SK-N-SH (cell line): ENCODE measurements around the gene ARTN. TPM values are rescaled to one million over a fixed set of nuclear protein-coding genes. Genes with fewer than 3 reads are reported as not detected.

Experiments
- CTCF ChIA-PET: fragments of 300-600, 350-600 bp; formaldehyde crosslinking; extraction: SDS; loops from one replicate; lab custom pipeline; 2021; lab: Yijun Ruan, JAX
- POLR2A ChIA-PET: fragments of 350-600 bp; sonication (Branson Sonifier 250); formaldehyde crosslinking; extraction: SDS; loops from one replicate; lab custom pipeline; 2020; ENCODE audit warnings: antibody characterized with exemption, inconsistent platforms; lab: Yijun Ruan, JAX
- DNase-seq: peaks from one replicate; pipeline ENCODE4 v3.0.0; 2012
- H2AFZ ChIP-seq: fragments of 200-600 bp; sonication (generic); 2 replicates; pipeline ENCODE4 v1.8.1; 2016; ENCODE audit warnings: antibody characterized with exemption, mild to moderate bottlenecking, low read depth
- H3F3A ChIP-seq: fragments of 200-600 bp; sonication (generic); replicated peaks from 2 replicates; pipeline ENCODE3; 2016; ENCODE audit warnings: antibody characterized with exemption, mild to moderate bottlenecking; ENCODE audit not compliant: insufficient read depth
- H3K27ac ChIP-seq, 2 experiments: fragments of 200-500 bp in 1 of 2; fragments of 200-600 bp in 1 of 2; sonication (Bioruptor generic) in 1 of 2; sonication (generic), shearing (Covaris generic) in 1 of 2; 2 replicates each; pipeline versions ENCODE4 v1.5.1 to v1.6.1; 2014 to 2016; ENCODE audit warnings: low read depth in 2 of 2, inconsistent platforms in 1 of 2, low read length in 1 of 2, mild to moderate bottlenecking in 1 of 2, mixed read lengths in 1 of 2
- H3K27me3 ChIP-seq: fragments of 200-600 bp; sonication (generic), shearing (Covaris generic); 2 replicates; pipeline ENCODE4 v1.6.1; 2016; ENCODE audit warnings: mixed run types; ENCODE audit not compliant: insufficient read depth
- H3K36me3 ChIP-seq, 2 experiments: fragments of 200-500 bp in 1 of 2; fragments of 200-600 bp in 1 of 2; sonication (Bioruptor generic) in 1 of 2; sonication (generic) in 1 of 2; replicated peaks in 1 of 2; 2 replicates each; pipeline versions ENCODE3 to v1.5.1; 2014 to 2016; ENCODE audit warnings: low read length in 1 of 2, mild to moderate bottlenecking in 1 of 2; ENCODE audit not compliant: insufficient read depth in 2 of 2, control insufficient read depth in 1 of 2
- H3K4me1 ChIP-seq, 2 experiments: fragments of 200-500 bp in 1 of 2; fragments of 200-600 bp in 1 of 2; sonication (Bioruptor generic) in 1 of 2; sonication (generic), shearing (Covaris generic) in 1 of 2; 2 replicates each; pipeline versions ENCODE4 v1.5.1 to v1.6.1; 2014 to 2016; ENCODE audit warnings: low read depth in 1 of 2, low read length in 1 of 2, mixed run types in 1 of 2; ENCODE audit not compliant: insufficient read depth in 2 of 2, control insufficient read depth in 1 of 2
- H3K4me2 ChIP-seq: fragments of 200-600 bp; sonication (generic), shearing (Covaris generic); 2 replicates; pipeline ENCODE4 v1.6.1; 2017; ENCODE audit warnings: mixed run types
- H3K4me3 ChIP-seq, 2 experiments: fragments of 200-500 bp in 1 of 2; fragments of 200-600 bp in 1 of 2; sonication (Bioruptor generic) in 1 of 2; sonication (generic), shearing (Covaris generic) in 1 of 2; 2 replicates each; pipeline versions ENCODE4 v1.5.1 to v1.8.1; 2014 to 2016; ENCODE audit warnings: low read depth in 2 of 2, inconsistent platforms in 1 of 2, low read length in 1 of 2, mild to moderate bottlenecking in 1 of 2, mixed read lengths in 1 of 2, moderate library complexity in 1 of 2
- H3K79me2 ChIP-seq: fragments of 200-600 bp; sonication (generic); 2 replicates; pipeline ENCODE4 v1.8.1; 2017; ENCODE audit warnings: mild to moderate bottlenecking; ENCODE audit not compliant: insufficient read depth
- H3K9ac ChIP-seq: fragments of 200-600 bp; sonication (generic); 2 replicates; pipeline ENCODE4 v1.6.1; 2017; ENCODE audit warnings: mixed run types
- H3K9me2 ChIP-seq: fragments of 200-600 bp; sonication (generic); 2 replicates; pipeline ENCODE4 v1.6.1; 2017; ENCODE audit warnings: mixed run types
- H3K9me3 ChIP-seq: fragments of 200-600 bp; sonication (generic); 2 replicates; pipeline ENCODE4 v1.6.1; 2017; ENCODE audit warnings: mixed run types, mild to moderate bottlenecking, moderate library complexity
- H4K20me1 ChIP-seq: fragments of 200-600 bp; sonication (generic); 2 replicates; pipeline ENCODE4 v1.6.1; 2017; ENCODE audit warnings: mild to moderate bottlenecking, mixed run types; ENCODE audit not compliant: insufficient read depth
- CHD2 ChIP-seq: fragments of 150-350 bp; IDR thresholded peaks from 2 replicates; pipeline ENCODE4 v1.6.1; 2018; ENCODE audit warnings: low read length; ENCODE audit not compliant: partially characterized antibody
- ELF1 ChIP-seq: IDR thresholded peaks from 2 replicates; pipeline ENCODE4 v1.4.0; 2012
- EP300 ChIP-seq, 2 experiments: IDR thresholded peaks; 2 replicates each; pipeline versions ENCODE4 v1.4.0 to v1.6.1; 2012; ENCODE audit warnings: borderline replicate concordance in 1 of 2, low read depth in 1 of 2, low read length in 1 of 2
- FOXJ3 ChIP-seq: sonication (generic); formaldehyde crosslinking; IDR thresholded peaks from 2 replicates; pipeline ENCODE4 v1.5.1; 2020; ENCODE audit warnings: mild to moderate bottlenecking, missing genetic modification reagents
- FOXM1 ChIP-seq: IDR thresholded peaks from 2 replicates; pipeline ENCODE4 v1.4.0; 2012; ENCODE audit warnings: low read depth, mild to moderate bottlenecking
- GATA2 ChIP-seq: sonication (generic); formaldehyde crosslinking; IDR thresholded peaks from 2 replicates; pipeline ENCODE4 v1.5.0; 2020; ENCODE audit warnings: mild to moderate bottlenecking, missing genetic modification reagents
- JUND ChIP-seq: IDR thresholded peaks from 2 replicates; pipeline ENCODE4 v1.4.0; 2012
- MXI1 ChIP-seq: IDR thresholded peaks from 2 replicates; pipeline ENCODE4 v1.6.1; 2012; ENCODE audit warnings: mild to moderate bottlenecking, low read depth, low read length, improper control_type of control experiment
- NFIC ChIP-seq: IDR thresholded peaks from 2 replicates; pipeline ENCODE4 v1.4.0; 2012; ENCODE audit warnings: borderline replicate concordance
- NRF1 ChIP-seq: IDR thresholded peaks from 2 replicates; pipeline ENCODE4 v1.6.1; 2012; ENCODE audit warnings: low read depth, mild to moderate bottlenecking, low read length
- RAD21 ChIP-seq: IDR thresholded peaks from 2 replicates; pipeline ENCODE4 v1.6.1; 2012; ENCODE audit warnings: mild to moderate bottlenecking, low read length
- RFX5 ChIP-seq: IDR thresholded peaks from 2 replicates; pipeline ENCODE4 v1.6.1; 2012; ENCODE audit warnings: mild to moderate bottlenecking, improper control_type of control experiment, low read length
- RXRA ChIP-seq: IDR thresholded peaks from 2 replicates; pipeline ENCODE4 v1.4.0; 2012; ENCODE audit warnings: low read depth, mild to moderate bottlenecking, borderline replicate concordance
- TAF1 ChIP-seq: IDR thresholded peaks from 2 replicates; pipeline ENCODE4 v1.6.1; 2012; ENCODE audit warnings: low read depth, mild to moderate bottlenecking, low read length, moderate library complexity, borderline replicate concordance
- TEAD4 ChIP-seq: IDR thresholded peaks from 2 replicates; pipeline ENCODE4 v1.4.0; 2012; ENCODE audit warnings: mild to moderate bottlenecking, borderline replicate concordance; ENCODE audit not compliant: insufficient read depth
- YY1 ChIP-seq: IDR thresholded peaks from 2 replicates; pipeline ENCODE4 v1.4.0; 2012; ENCODE audit warnings: low read depth, mild to moderate bottlenecking
- WGBS: methylation state at CpG from one replicate; pipeline ENCODE4 v1.1.6; 2017; ENCODE audit warnings: low lambda C conversion rate; 5-methylcytosine and 5-hydroxymethylcytosine counted together
- polyA plus RNA-seq, 3 experiments: library from polyadenylated mRNA; depleted of rRNA; stranded (reverse); fragments of >200 nt; gene quantifications; 2 replicates each; pipeline ENCODE4 v1.2.3, GENCODE V29; 2012
- TF ChIP-seq, protein P1 (sequence below): IDR thresholded peaks from 2 replicates; pipeline ENCODE4 v1.4.0; 2012; ENCODE audit warnings: low read depth, borderline replicate concordance
- TF ChIP-seq, protein P2 (sequence below): fragments of 150-350 bp; IDR thresholded peaks from 2 replicates; pipeline ENCODE4 v1.6.1; 2017; ENCODE audit warnings: antibody characterized with exemption, low read length, low read depth, borderline replicate concordance
- TF ChIP-seq, protein P3 (sequence below): IDR thresholded peaks from 2 replicates; pipeline ENCODE4 v1.6.1; 2012; ENCODE audit warnings: mild to moderate bottlenecking, low read depth, low read length, moderate library complexity
- TF ChIP-seq, protein P4 (sequence below): IDR thresholded peaks from 2 replicates; pipeline ENCODE4 v1.4.0; 2012; ENCODE audit warnings: low read depth
- TF ChIP-seq, protein P5 (sequence below): fragments of 200-600 bp; sonication (generic); IDR thresholded peaks from 2 replicates; pipeline ENCODE4 v1.6.1; 2017; ENCODE audit warnings: antibody characterized with exemption, mild to moderate bottlenecking, moderate library complexity

Gene ARTN
- polyA plus RNA-seq, 1 of the 3 experiments (the other 2 are of a cell fraction), result 0.69 TPM

DNA sequence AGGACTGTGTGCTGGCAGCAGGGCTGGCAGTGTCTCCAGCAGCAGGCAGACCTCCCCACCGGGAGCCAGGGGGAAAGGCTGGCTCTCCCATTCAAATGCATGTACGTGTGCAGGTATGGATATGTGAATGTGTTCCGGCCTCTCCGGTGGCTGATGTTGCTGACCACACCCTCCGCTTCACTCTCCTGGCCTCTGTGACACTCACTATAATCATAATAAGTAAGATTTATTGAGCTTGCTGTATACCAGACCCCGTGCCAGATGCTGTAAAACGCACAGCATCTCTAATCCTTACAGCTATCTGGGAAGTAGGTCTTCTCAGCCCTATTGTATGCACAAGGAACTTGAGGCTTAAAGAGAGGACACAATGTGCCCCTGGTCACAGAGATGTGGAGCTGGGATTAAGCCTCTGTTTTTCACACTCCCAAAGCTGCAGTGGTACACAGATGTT lies 20.5 kb upstream of the ARTN start:
- no peak overlapping the region for H2AFZ ChIP-seq
- ChIA-PET POLR2A (interaction anchor here (0.6 to 1.9 kb wide), 5 partner anchors 13 to 247 kb away, joined by 3 to 6 read pairs (median 3); no protein-coding TSS in a partner anchor), CTCF (interaction anchor here (0.6 to 16.3 kb wide), 6 partner anchors 20 to 352 kb away, joined by 3 to 175 read pairs (median 3); partner anchors contain the start of gene ARTN)
- peaks cover 7% of the 10 kb centered on the region for H3F3A ChIP-seq
- H3K9me3 ChIP-seq, result no peaks in the 10 kb centered on the region
- no peak overlapping the region for H3K9ac ChIP-seq
- peak; percentile 56 for DNase-seq
- no peaks in the 10 kb centered on the region for H3K27me3 ChIP-seq
- H3K4me1 ChIP-seq, result peaks cover 14 to 43% of the 10 kb centered on the region in 2 experiments; a peak in 3 of 4 replicates
- TF ChIP-seq RAD21 (0 out of 2 replicates have a peak, but pooled peaks have one; percentile 8), TAF1 (no peak), CHD2 (no peak), JUND (no peak), ELF1 (no peak), GATA2 (peak; percentile 57; the same call in 1 of the 2 replicates), NFIC (no peak), TEAD4 (no peak), NRF1 (no peak), RXRA (no peak), EP300 (IDR thresholded peaks at IDR 0.05; ENCODE audit: borderline replicate concordance in 1 of 2, low read depth in 1 of 2, low read length in 1 of 2) (peak in 1 of 2 experiments; percentile 54; a peak in 1 of 4 replicates), RFX5 (no peak), MXI1 (no peak), YY1 (no peak), FOXJ3 (CRISPR knock-in tag) (no peak), FOXM1 (no peak)
- TF ChIP-seq, protein P1, sequence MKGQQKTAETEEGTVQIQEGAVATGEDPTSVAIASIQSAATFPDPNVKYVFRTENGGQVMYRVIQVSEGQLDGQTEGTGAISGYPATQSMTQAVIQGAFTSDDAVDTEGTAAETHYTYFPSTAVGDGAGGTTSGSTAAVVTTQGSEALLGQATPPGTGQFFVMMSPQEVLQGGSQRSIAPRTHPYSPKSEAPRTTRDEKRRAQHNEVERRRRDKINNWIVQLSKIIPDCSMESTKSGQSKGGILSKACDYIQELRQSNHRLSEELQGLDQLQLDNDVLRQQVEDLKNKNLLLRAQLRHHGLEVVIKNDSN, result no peak
- TF ChIP-seq, protein P2, sequence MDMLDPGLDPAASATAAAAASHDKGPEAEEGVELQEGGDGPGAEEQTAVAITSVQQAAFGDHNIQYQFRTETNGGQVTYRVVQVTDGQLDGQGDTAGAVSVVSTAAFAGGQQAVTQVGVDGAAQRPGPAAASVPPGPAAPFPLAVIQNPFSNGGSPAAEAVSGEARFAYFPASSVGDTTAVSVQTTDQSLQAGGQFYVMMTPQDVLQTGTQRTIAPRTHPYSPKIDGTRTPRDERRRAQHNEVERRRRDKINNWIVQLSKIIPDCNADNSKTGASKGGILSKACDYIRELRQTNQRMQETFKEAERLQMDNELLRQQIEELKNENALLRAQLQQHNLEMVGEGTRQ, result no peak
- TF ChIP-seq, protein P3, sequence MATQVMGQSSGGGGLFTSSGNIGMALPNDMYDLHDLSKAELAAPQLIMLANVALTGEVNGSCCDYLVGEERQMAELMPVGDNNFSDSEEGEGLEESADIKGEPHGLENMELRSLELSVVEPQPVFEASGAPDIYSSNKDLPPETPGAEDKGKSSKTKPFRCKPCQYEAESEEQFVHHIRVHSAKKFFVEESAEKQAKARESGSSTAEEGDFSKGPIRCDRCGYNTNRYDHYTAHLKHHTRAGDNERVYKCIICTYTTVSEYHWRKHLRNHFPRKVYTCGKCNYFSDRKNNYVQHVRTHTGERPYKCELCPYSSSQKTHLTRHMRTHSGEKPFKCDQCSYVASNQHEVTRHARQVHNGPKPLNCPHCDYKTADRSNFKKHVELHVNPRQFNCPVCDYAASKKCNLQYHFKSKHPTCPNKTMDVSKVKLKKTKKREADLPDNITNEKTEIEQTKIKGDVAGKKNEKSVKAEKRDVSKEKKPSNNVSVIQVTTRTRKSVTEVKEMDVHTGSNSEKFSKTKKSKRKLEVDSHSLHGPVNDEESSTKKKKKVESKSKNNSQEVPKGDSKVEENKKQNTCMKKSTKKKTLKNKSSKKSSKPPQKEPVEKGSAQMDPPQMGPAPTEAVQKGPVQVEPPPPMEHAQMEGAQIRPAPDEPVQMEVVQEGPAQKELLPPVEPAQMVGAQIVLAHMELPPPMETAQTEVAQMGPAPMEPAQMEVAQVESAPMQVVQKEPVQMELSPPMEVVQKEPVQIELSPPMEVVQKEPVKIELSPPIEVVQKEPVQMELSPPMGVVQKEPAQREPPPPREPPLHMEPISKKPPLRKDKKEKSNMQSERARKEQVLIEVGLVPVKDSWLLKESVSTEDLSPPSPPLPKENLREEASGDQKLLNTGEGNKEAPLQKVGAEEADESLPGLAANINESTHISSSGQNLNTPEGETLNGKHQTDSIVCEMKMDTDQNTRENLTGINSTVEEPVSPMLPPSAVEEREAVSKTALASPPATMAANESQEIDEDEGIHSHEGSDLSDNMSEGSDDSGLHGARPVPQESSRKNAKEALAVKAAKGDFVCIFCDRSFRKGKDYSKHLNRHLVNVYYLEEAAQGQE, result no peak
- TF ChIP-seq, protein P4, sequence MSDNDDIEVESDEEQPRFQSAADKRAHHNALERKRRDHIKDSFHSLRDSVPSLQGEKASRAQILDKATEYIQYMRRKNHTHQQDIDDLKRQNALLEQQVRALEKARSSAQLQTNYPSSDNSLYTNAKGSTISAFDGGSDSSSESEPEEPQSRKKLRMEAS, result no peak
- TF ChIP-seq, protein P5, sequence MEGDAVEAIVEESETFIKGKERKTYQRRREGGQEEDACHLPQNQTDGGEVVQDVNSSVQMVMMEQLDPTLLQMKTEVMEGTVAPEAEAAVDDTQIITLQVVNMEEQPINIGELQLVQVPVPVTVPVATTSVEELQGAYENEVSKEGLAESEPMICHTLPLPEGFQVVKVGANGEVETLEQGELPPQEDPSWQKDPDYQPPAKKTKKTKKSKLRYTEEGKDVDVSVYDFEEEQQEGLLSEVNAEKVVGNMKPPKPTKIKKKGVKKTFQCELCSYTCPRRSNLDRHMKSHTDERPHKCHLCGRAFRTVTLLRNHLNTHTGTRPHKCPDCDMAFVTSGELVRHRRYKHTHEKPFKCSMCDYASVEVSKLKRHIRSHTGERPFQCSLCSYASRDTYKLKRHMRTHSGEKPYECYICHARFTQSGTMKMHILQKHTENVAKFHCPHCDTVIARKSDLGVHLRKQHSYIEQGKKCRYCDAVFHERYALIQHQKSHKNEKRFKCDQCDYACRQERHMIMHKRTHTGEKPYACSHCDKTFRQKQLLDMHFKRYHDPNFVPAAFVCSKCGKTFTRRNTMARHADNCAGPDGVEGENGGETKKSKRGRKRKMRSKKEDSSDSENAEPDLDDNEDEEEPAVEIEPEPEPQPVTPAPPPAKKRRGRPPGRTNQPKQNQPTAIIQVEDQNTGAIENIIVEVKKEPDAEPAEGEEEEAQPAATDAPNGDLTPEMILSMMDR, result no peak
- H3K9me2 ChIP-seq, result no peaks in the 10 kb centered on the region
- H3K4me2 ChIP-seq, result no peak overlapping the region
- H3K79me2 ChIP-seq, result no peaks in the 10 kb centered on the region
- H4K20me1 ChIP-seq, result no peaks in the 10 kb centered on the region
- H3K4me3 ChIP-seq, result no peak overlapping the region
- peak overlapping the region in 1 of 2 experiments; percentile 82; a peak in 2 of 4 replicates for H3K27ac ChIP-seq
- H3K36me3 ChIP-seq, result peaks cover 0 to 4% of the 10 kb centered on the region in 2 experiments
- 70% methylated on average over 3 of the region's 7 CpGs for WGBS
